ENCODE results near the gene ADCY2. TPM values are rescaled to one million over a fixed set of nuclear protein-coding genes. Genes with fewer than 3 reads are reported as not detected.

ADCY2 gene
- total and polyA plus RNA-seq, 2 experiments from 2014 or later, result 2.2 to 4.7 TPM

- no peaks in the 10 kb centered on the region for H3K4me1 ChIP-seq (ENCODE audit: low read depth)
- no peaks in the 10 kb centered on the region for H3K27me3 ChIP-seq
- no peak overlapping the region for H3K4me3 ChIP-seq
- H3K27ac ChIP-seq, result no peak overlapping the region
- H3K9me3 ChIP-seq (ENCODE audit: low read depth), result no peaks in the 10 kb centered on the region
- H3K36me3 ChIP-seq, result no peaks in the 10 kb centered on the region
- DNase-seq (ENCODE audit: low read depth in 1 of 2, low spot score in 1 of 2), result no peak
- no peak for TF ChIP-seq CTCF (IDR thresholded peaks at IDR 0.05; ENCODE audit: low read depth, low read length)
These were observed 71.2 kb downstream of the ADCY2 start for GRCh38 chr5:7467179-7467578.

- TF ChIP-seq CTCF (IDR thresholded peaks at IDR 0.05; ENCODE audit: low read depth, low read length), result no peak
- Histone ChIP-seq H3K36me3 (no peaks in the 10 kb centered on the region), H3K27me3 (no peaks in the 10 kb centered on the region), H3K4me3 (no peak overlapping the region), H3K27ac (no peak overlapping the region), H3K9me3 (ENCODE audit: low read depth) (no peaks in the 10 kb centered on the region), H3K4me1 (ENCODE audit: low read depth) (no peaks in the 10 kb centered on the region)
- DNase-seq (ENCODE audit: low read depth in 1 of 2, low spot score in 1 of 2), result no peak
These were observed 72.8 kb downstream of the ADCY2 start for GRCh38 chr5:7468742-7469141.

- no peak for TF ChIP-seq CTCF (IDR thresholded peaks at IDR 0.05; ENCODE audit: low read depth, low read length)
- Histone ChIP-seq H3K27me3 (no peaks in the 10 kb centered on the region), H3K27ac (no peak overlapping the region), H3K4me1 (ENCODE audit: low read depth) (no peaks in the 10 kb centered on the region), H3K4me3 (no peak overlapping the region), H3K36me3 (no peaks in the 10 kb centered on the region), H3K9me3 (ENCODE audit: low read depth) (no peaks in the 10 kb centered on the region)
- no peak for DNase-seq (ENCODE audit: low read depth in 1 of 2, low spot score in 1 of 2)
These were observed 75.8 kb downstream of the ADCY2 start for GRCh38 chr5:7471710-7472109.

GRCh38 chr5:7473115-7473514, 77.2 kb downstream of the ADCY2 start:
- no peak for TF ChIP-seq CTCF (IDR thresholded peaks at IDR 0.05; ENCODE audit: low read depth, low read length)
- no peak for DNase-seq (ENCODE audit: low read depth in 1 of 2, low spot score in 1 of 2)
- no peaks in the 10 kb centered on the region for H3K9me3 ChIP-seq (ENCODE audit: low read depth)
- H3K4me1 ChIP-seq (ENCODE audit: low read depth), result no peaks in the 10 kb centered on the region
- no peaks in the 10 kb centered on the region for H3K36me3 ChIP-seq
- H3K27me3 ChIP-seq, result no peaks in the 10 kb centered on the region
- no peak overlapping the region for H3K27ac ChIP-seq
- H3K4me3 ChIP-seq, result no peak overlapping the region

GRCh38 chr5:7473668-7474215, 77.8 kb downstream of the ADCY2 start:
- no peak for TF ChIP-seq CTCF (IDR thresholded peaks at IDR 0.05; ENCODE audit: low read depth, low read length)
- DNase-seq (ENCODE audit: low read depth in 1 of 2, low spot score in 1 of 2), result no peak
- Histone ChIP-seq H3K36me3 (no peaks in the 10 kb centered on the region), H3K27ac (no peak overlapping the region), H3K9me3 (ENCODE audit: low read depth) (no peaks in the 10 kb centered on the region), H3K4me1 (ENCODE audit: low read depth) (no peaks in the 10 kb centered on the region), H3K27me3 (no peaks in the 10 kb centered on the region), H3K4me3 (no peak overlapping the region)

All from cardiac muscle cell (in vitro differentiated cells and primary cell).